PC-3 (cell line): ENCODE results near the gene PADI4. TPM values are rescaled to one million over a fixed set of nuclear protein-coding genes. Genes with fewer than 3 reads are reported as not detected.

Experiments used
- ATAC-seq: fragments of 200-7000 bp; cut with Tn5 transposase; 2 replicates; pipeline ENCODE4 v1.9.1; 2020; ENCODE audit warnings: mild to moderate bottlenecking, moderate library complexity
- BruUV-seq: library from RNA; stranded (reverse); fragments of 400-500 nt; replicated peaks from 2 replicates; lab custom pipeline; 2021; lab: Mats Ljungman, UMichigan
- CTCF ChIA-PET: fragments of 300-600 bp; sonication (Branson Sonifier 250); formaldehyde crosslinking; loops from one replicate; lab custom pipeline; 2022; ENCODE audit warnings: antibody characterized with exemption; lab: Charles Lee
- POLR2A ChIA-PET: fragments of 300-600 bp; sonication (Branson Sonifier 250); formaldehyde crosslinking; loops from one replicate; lab custom pipeline; 2022; ENCODE audit warnings: antibody characterized with exemption; ENCODE audit not compliant: unreplicated experiment; lab: Charles Lee
- DNase-seq: peaks from one replicate; pipeline ENCODE4 v3.0.0-alpha.2; 2015
- H2AFZ ChIP-seq: fragments of 300-600 bp; sonication (generic); 2 replicates; pipeline ENCODE4 v1.6.0; 2016; ENCODE audit warnings: antibody characterized with exemption, low read length
- H3F3A ChIP-seq: fragments of 300-600 bp; sonication (generic); one replicate; pipeline ENCODE4 v1.6.0; 2017; ENCODE audit warnings: antibody characterized with exemption, low read length, control low read depth, mild to moderate bottlenecking; ENCODE audit not compliant: unreplicated experiment
- H3K27ac ChIP-seq: fragments of 300-600 bp; sonication (generic); 2 replicates; pipeline ENCODE4 v1.5.1; 2016; ENCODE audit warnings: mild to moderate bottlenecking, low read length
- H3K27me3 ChIP-seq: fragments of 300-600 bp; sonication (generic); 2 replicates; pipeline ENCODE4 v1.6.1; 2016; ENCODE audit warnings: low read length, mixed read lengths
- H3K36me3 ChIP-seq: fragments of 300-600 bp; sonication (generic); 2 replicates; pipeline ENCODE4 v1.6.1; 2016; ENCODE audit warnings: low read depth, mixed run types, low read length, mixed read lengths
- H3K4me1 ChIP-seq: fragments of 300-600 bp; sonication (generic); 2 replicates; pipeline ENCODE4 v1.5.1; 2016; ENCODE audit warnings: low read length; ENCODE audit not compliant: insufficient read depth
- H3K4me2 ChIP-seq: fragments of 300-600 bp; sonication (generic); 2 replicates; pipeline ENCODE4 v1.6.0; 2016; ENCODE audit warnings: low read length
- H3K4me3 ChIP-seq: fragments of 300-600 bp; sonication (generic); 2 replicates; pipeline ENCODE4 v1.5.1; 2016; ENCODE audit warnings: mild to moderate bottlenecking, low read length, mixed read lengths
- H3K79me2 ChIP-seq: fragments of 300-600 bp; sonication (generic); 2 replicates; pipeline ENCODE4 v1.6.1; 2017; ENCODE audit warnings: low read length, mixed read lengths
- H3K9ac ChIP-seq: fragments of 300-600 bp; sonication (generic); 2 replicates; pipeline ENCODE4 v1.6.0; 2016; ENCODE audit warnings: mild to moderate bottlenecking, low read length
- H3K9me2 ChIP-seq: fragments of 300-600 bp; sonication (generic); replicated peaks from 2 replicates; pipeline ENCODE4 v1.6.1; 2016; ENCODE audit warnings: mixed run types, low read length, mixed read lengths
- H3K9me3 ChIP-seq: fragments of 300-600 bp; sonication (generic); 2 replicates; pipeline ENCODE4 v1.6.1; 2016; ENCODE audit warnings: low read length, mixed read lengths
- H4K20me1 ChIP-seq: fragments of 300-600 bp; sonication (generic); 2 replicates; pipeline ENCODE4 v1.6.1; 2016; ENCODE audit warnings: low read length, mixed read lengths
- CTCF ChIP-seq: fragments of 300-600 bp; sonication (generic); conservative IDR thresholded peaks from 2 replicates; pipeline ENCODE4 v1.5.1; 2017; ENCODE audit warnings: antibody characterized with exemption, low read depth, mild to moderate bottlenecking, low read length
- EZH2 ChIP-seq: fragments of 300-600 bp; sonication (generic); IDR thresholded peaks from one replicate; pipeline ENCODE4 v1.6.1; 2017; ENCODE audit warnings: antibody characterized with exemption, mild to moderate bottlenecking, low read length; ENCODE audit not compliant: unreplicated experiment
- EZH2phosphoT487 ChIP-seq: fragments of 300-600 bp; sonication (generic); IDR thresholded peaks from 2 replicates; pipeline ENCODE4 v1.6.1; 2018; ENCODE audit warnings: mild to moderate bottlenecking, antibody characterized with exemption, low read length, borderline replicate concordance
- intact Hi-C: fragments of 100-400 bp; cut with micrococcal nuclease; formaldehyde crosslinking; loops from 2 replicates; pipeline ENCODE4 v1.9.0; 2023
- total RNA-seq: library from RNA; depleted of rRNA; stranded (reverse); fragments of >200 nt; gene quantifications from 2 replicates; pipeline ENCODE4 v1.2.3, GENCODE V29; 2014

Gene PADI4
- total RNA-seq, 1 experiment from 2014 or later: 0.04 TPM

GRCh38 chr1:17292299-17293160, 15.5 kb upstream of the PADI4 start:
- Histone ChIP-seq H3F3A (peaks cover 4% of the 10 kb centered on the region), H2AFZ (no peak overlapping the region), H3K4me3 (no peak overlapping the region), H3K27ac (peak overlapping the region; percentile 83), H3K27me3 (no peaks in the 10 kb centered on the region), H3K4me2 (peak overlapping the region; percentile 79), H3K9me3 (no peaks in the 10 kb centered on the region), H3K4me1 (peaks cover 46% of the 10 kb centered on the region), H3K79me2 (no peaks in the 10 kb centered on the region), H3K36me3 (no peaks in the 10 kb centered on the region), H4K20me1 (no peaks in the 10 kb centered on the region), H3K9me2 (no peaks in the 10 kb centered on the region), H3K9ac (no peak overlapping the region)
- TF ChIP-seq EZH2: no peak
- no peak for TF ChIP-seq CTCF
- TF ChIP-seq EZH2phosphoT487: no peak
- CTCF ChIA-PET: interaction anchor here (0.7 kb wide), 1 partner anchor 16 kb away, joined by 10 read pairs; no protein-coding TSS in a partner anchor
- POLR2A ChIA-PET: no interaction called here
- peak; percentile 21; the same call in 1 of the 2 replicates for ATAC-seq
- peak; percentile 78 for DNase-seq
- intact Hi-C loops: no loop called here
- no TSS peak for BruUV-seq

- CTCF ChIA-PET: no interaction called here
- peaks cover 49% of the 10 kb centered on the region for H3K4me1 ChIP-seq
- ATAC-seq: no peak
Measured at GRCh38 chr1:17293681-17294425, 14.1 kb upstream of the PADI4 start.

More at GRCh38 chr1:17293681-17294425, 14.1 kb upstream of the PADI4 start:
- Histone ChIP-seq H3K36me3 (no peaks in the 10 kb centered on the region), H3K9ac (no peak overlapping the region), H3F3A (peaks cover 4% of the 10 kb centered on the region), H4K20me1 (no peaks in the 10 kb centered on the region), H3K4me3 (no peak overlapping the region), H3K9me3 (no peaks in the 10 kb centered on the region), H3K9me2 (no peaks in the 10 kb centered on the region), H3K4me2 (no peak overlapping the region), H3K27ac (no peak overlapping the region), H2AFZ (no peak overlapping the region), H3K79me2 (no peaks in the 10 kb centered on the region), H3K27me3 (no peaks in the 10 kb centered on the region)
- POLR2A ChIA-PET: no interaction called here
- no peak for TF ChIP-seq EZH2
- no peak for TF ChIP-seq CTCF
- TF ChIP-seq EZH2phosphoT487: no peak
- intact Hi-C loops: no loop called here
- DNase-seq: peak; percentile 59
- BruUV-seq: no TSS peak
